Keratinocyte (primary cell): Measurements from ENCODE around the gene CTNNA3.

Experiments
- EZH2 ChIP-seq: IDR thresholded peaks from one replicate; pipeline ENCODE4 v1.6.1; 2012; ENCODE audit warnings: inconsistent platforms, mild to moderate bottlenecking, low read length, moderate library complexity
- TF ChIP-seq, protein P1 (sequence below), 3 experiments: IDR thresholded peaks in 1 of 3; conservative IDR thresholded peaks in 1 of 3; optimal IDR thresholded peaks in 1 of 3; 2 replicates in 2 of 3; 3 replicates in 1 of 3; pipeline versions ENCODE3 to v1.5.1; 2011; ENCODE audit warnings: low read length in 3 of 3, mild to moderate bottlenecking in 3 of 3, moderate library complexity in 2 of 3, control low read depth in 1 of 3, inconsistent platforms in 1 of 3; ENCODE audit not compliant: insufficient read depth in 2 of 3; ENCODE audit errors: extremely low read depth in 1 of 3

DNA sequence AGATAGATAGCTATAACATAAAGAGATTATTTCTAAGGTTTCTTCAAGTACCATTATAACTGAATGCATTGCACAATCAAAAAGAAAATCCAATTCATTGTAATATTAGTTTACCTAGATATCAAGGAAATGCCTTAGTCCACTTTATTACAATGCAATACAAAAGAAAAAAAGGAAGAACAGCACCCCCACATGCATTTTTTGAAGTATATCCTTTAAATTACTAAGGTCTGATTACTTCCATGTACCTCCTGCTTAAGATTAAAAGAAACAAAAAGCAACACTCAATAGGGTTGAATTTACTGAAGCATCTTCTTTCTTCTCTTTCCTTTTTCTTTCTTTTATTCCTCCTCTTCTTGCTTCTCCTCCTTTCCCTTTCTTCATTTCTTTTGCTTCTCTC lies 1743.9 kb downstream of the CTNNA3 start:
- TF ChIP-seq, protein P1, sequence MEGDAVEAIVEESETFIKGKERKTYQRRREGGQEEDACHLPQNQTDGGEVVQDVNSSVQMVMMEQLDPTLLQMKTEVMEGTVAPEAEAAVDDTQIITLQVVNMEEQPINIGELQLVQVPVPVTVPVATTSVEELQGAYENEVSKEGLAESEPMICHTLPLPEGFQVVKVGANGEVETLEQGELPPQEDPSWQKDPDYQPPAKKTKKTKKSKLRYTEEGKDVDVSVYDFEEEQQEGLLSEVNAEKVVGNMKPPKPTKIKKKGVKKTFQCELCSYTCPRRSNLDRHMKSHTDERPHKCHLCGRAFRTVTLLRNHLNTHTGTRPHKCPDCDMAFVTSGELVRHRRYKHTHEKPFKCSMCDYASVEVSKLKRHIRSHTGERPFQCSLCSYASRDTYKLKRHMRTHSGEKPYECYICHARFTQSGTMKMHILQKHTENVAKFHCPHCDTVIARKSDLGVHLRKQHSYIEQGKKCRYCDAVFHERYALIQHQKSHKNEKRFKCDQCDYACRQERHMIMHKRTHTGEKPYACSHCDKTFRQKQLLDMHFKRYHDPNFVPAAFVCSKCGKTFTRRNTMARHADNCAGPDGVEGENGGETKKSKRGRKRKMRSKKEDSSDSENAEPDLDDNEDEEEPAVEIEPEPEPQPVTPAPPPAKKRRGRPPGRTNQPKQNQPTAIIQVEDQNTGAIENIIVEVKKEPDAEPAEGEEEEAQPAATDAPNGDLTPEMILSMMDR (optimal IDR thresholded peaks at IDR 0.05 in 1 of 3, IDR thresholded peaks at IDR 0.05 in 1 of 3, conservative IDR thresholded peaks at IDR 0.05 in 1 of 3; ENCODE audit: extremely low read depth in 1 of 3, insufficient read depth in 2 of 3, low read length in 3 of 3): no peak
- no peak for TF ChIP-seq EZH2
